Erythroblast (primary cell): Measurements from ENCODE around the gene PGPEP1.

Experiments
- GATA1 ChIP-seq: IDR thresholded peaks from 2 replicates; pipeline ENCODE4 v1.6.1; 2011; ENCODE audit warnings: low read depth, mild to moderate bottlenecking, control low read depth, low read length, moderate library complexity
- POLR2A ChIP-seq: IDR thresholded peaks from 2 replicates; pipeline ENCODE4 v1.6.1; 2011; ENCODE audit warnings: mild to moderate bottlenecking, low read length

GRCh38 chr19:18311502-18312091 is 28.8 kb upstream of the PGPEP1 start:
- TF ChIP-seq POLR2A, result no peak
- TF ChIP-seq GATA1, result no peak
